SK-N-SH treated with all-trans-retinoic acid at 6 μM for 48 hours (cell line): Measurements from ENCODE around the gene ZFYVE27.

Source experiments
- ATAC-seq: fragments of 200-7000 bp; cut with Tn5 transposase; 3 replicates; pipeline ENCODE4 v1.9.1; 2020; ENCODE audit warnings: mild to moderate bottlenecking, moderate library complexity
- CSDC2 ChIP-seq: fragments of 250-450 bp; sonication (Bioruptor Pico); IDR thresholded peaks from 2 replicates; pipeline ENCODE4 v1.5.0; 2020; ENCODE audit warnings: mild to moderate bottlenecking, moderate library complexity
- ESRRG ChIP-seq: fragments of 250-450 bp; sonication (Bioruptor Pico); IDR thresholded peaks from 2 replicates; pipeline ENCODE4 v1.6.1; 2021; ENCODE audit warnings: mild to moderate bottlenecking
- GLIS3 ChIP-seq: fragments of 250-450 bp; sonication (Bioruptor Pico); IDR thresholded peaks from 2 replicates; pipeline ENCODE4 v1.5.0; 2020; ENCODE audit warnings: mild to moderate bottlenecking, moderate library complexity
- OSR1 ChIP-seq: fragments of 250-450 bp; sonication (Bioruptor Pico); IDR thresholded peaks from 2 replicates; pipeline ENCODE4 v1.8.0; 2022; ENCODE audit warnings: moderate library complexity, mild to moderate bottlenecking, inconsistent platforms
- PPARA ChIP-seq: fragments of 250-450 bp; sonication (Bioruptor Pico); IDR thresholded peaks from 2 replicates; pipeline ENCODE4 v1.5.0; 2020; ENCODE audit warnings: mild to moderate bottlenecking, borderline replicate concordance
- RARB ChIP-seq: fragments of 250-450 bp; sonication (Bioruptor Pico); IDR thresholded peaks from 2 replicates; pipeline ENCODE4 v1.8.0; 2021; ENCODE audit warnings: mild to moderate bottlenecking, moderate library complexity
- SNAI2 ChIP-seq: fragments of 250-450 bp; sonication (Bioruptor Pico); IDR thresholded peaks from 2 replicates; pipeline ENCODE4 v1.5.0; 2020; ENCODE audit warnings: mild to moderate bottlenecking, moderate library complexity
- TCF4 ChIP-seq: fragments of 250-450 bp; sonication (Bioruptor Pico); IDR thresholded peaks from 2 replicates; pipeline ENCODE4 v1.8.0; 2021; ENCODE audit warnings: mild to moderate bottlenecking, moderate library complexity, borderline replicate concordance
- TOX ChIP-seq: fragments of 250-450 bp; sonication (Bioruptor Pico); IDR thresholded peaks from 2 replicates; pipeline ENCODE4 v1.8.0; 2021; ENCODE audit warnings: mild to moderate bottlenecking, moderate library complexity, borderline replicate concordance
- TSHZ2 ChIP-seq: fragments of 250-450 bp; sonication (Bioruptor Pico); IDR thresholded peaks from 2 replicates; pipeline ENCODE4 v1.5.0; 2020; ENCODE audit warnings: mild to moderate bottlenecking, moderate library complexity
- ZC3H10 ChIP-seq: fragments of 250-450 bp; sonication (Bioruptor Pico); IDR thresholded peaks from 2 replicates; pipeline ENCODE4 v1.5.1; 2021; ENCODE audit warnings: mild to moderate bottlenecking, moderate library complexity
- ZFP3 ChIP-seq: fragments of 250-450 bp; sonication (Bioruptor Pico); IDR thresholded peaks from 2 replicates; pipeline ENCODE4 v1.5.0; 2020; ENCODE audit warnings: mild to moderate bottlenecking, moderate library complexity
- ZFP30 ChIP-seq: fragments of 450-650 bp; formaldehyde crosslinking; IDR thresholded peaks from 2 replicates; pipeline ENCODE4 v1.5.0; 2022; ENCODE audit warnings: mild to moderate bottlenecking, moderate library complexity
- ZNF565 ChIP-seq: fragments of 450-650 bp; formaldehyde crosslinking; conservative IDR thresholded peaks from 2 replicates; pipeline ENCODE4 v1.5.0; 2020; ENCODE audit warnings: low read depth, mild to moderate bottlenecking, moderate library complexity
- ZNF70 ChIP-seq: fragments of 450-650 bp; formaldehyde crosslinking; IDR thresholded peaks from 2 replicates; pipeline ENCODE4 v1.5.0; 2020; ENCODE audit warnings: mild to moderate bottlenecking, moderate library complexity
- ZNF8 ChIP-seq: fragments of 450-650 bp; formaldehyde crosslinking; IDR thresholded peaks from 2 replicates; pipeline ENCODE4 v1.5.0; 2020; ENCODE audit warnings: mild to moderate bottlenecking, moderate library complexity
- TF ChIP-seq, protein P1 (sequence below): fragments of 250-450 bp; sonication (Bioruptor Pico); IDR thresholded peaks from 2 replicates; pipeline ENCODE4 v1.5.1; 2020; ENCODE audit warnings: low read depth, mild to moderate bottlenecking, moderate library complexity
- TF ChIP-seq, protein P2 (sequence below): fragments of 250-450 bp; sonication (Bioruptor Pico); IDR thresholded peaks from 2 replicates; pipeline ENCODE4 v1.5.1; 2021; ENCODE audit warnings: mild to moderate bottlenecking, moderate library complexity
- TF ChIP-seq, protein P3 (sequence below): fragments of 250-450 bp; sonication (Bioruptor Pico); IDR thresholded peaks from 2 replicates; pipeline ENCODE4 v1.8.0; 2021; ENCODE audit warnings: low read depth, mild to moderate bottlenecking, moderate library complexity, borderline replicate concordance
- TF ChIP-seq, protein P4 (sequence below): fragments of 250-450 bp; sonication (Bioruptor Pico); IDR thresholded peaks from 2 replicates; pipeline ENCODE4 v1.8.0; 2020; ENCODE audit warnings: mild to moderate bottlenecking, moderate library complexity, borderline replicate concordance

ZFYVE27 gene

GRCh38 chr10:97796651-97797050 is 59.7 kb downstream of the ZFYVE27 start (continued):
- TF ChIP-seq ZFP3 (CRISPR knock-in tag): no peak
- TF ChIP-seq TCF4: no peak

- TF ChIP-seq, protein P1, sequence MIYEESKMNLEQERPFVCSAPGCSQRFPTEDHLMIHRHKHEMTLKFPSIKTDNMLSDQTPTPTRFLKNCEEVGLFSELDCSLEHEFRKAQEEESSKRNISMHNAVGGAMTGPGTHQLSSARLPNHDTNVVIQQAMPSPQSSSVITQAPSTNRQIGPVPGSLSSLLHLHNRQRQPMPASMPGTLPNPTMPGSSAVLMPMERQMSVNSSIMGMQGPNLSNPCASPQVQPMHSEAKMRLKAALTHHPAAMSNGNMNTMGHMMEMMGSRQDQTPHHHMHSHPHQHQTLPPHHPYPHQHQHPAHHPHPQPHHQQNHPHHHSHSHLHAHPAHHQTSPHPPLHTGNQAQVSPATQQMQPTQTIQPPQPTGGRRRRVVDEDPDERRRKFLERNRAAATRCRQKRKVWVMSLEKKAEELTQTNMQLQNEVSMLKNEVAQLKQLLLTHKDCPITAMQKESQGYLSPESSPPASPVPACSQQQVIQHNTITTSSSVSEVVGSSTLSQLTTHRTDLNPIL (CRISPR knock-in tag): no peak
- TF ChIP-seq RARB (CRISPR knock-in tag): no peak
- TF ChIP-seq TSHZ2 (CRISPR knock-in tag): no peak
- peak; percentile 84 for TF ChIP-seq ZFP30
- TF ChIP-seq, protein P2, sequence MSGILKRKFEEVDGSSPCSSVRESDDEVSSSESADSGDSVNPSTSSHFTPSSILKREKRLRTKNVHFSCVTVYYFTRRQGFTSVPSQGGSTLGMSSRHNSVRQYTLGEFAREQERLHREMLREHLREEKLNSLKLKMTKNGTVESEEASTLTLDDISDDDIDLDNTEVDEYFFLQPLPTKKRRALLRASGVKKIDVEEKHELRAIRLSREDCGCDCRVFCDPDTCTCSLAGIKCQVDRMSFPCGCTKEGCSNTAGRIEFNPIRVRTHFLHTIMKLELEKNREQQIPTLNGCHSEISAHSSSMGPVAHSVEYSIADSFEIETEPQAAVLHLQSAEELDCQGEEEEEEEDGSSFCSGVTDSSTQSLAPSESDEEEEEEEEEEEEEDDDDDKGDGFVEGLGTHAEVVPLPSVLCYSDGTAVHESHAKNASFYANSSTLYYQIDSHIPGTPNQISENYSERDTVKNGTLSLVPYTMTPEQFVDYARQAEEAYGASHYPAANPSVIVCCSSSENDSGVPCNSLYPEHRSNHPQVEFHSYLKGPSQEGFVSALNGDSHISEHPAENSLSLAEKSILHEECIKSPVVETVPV (CRISPR knock-in tag): no peak
- no peak for ATAC-seq
These were observed 62.2 kb downstream of the ZFYVE27 start for GRCh38 chr10:97798958-97799610.

DNA sequence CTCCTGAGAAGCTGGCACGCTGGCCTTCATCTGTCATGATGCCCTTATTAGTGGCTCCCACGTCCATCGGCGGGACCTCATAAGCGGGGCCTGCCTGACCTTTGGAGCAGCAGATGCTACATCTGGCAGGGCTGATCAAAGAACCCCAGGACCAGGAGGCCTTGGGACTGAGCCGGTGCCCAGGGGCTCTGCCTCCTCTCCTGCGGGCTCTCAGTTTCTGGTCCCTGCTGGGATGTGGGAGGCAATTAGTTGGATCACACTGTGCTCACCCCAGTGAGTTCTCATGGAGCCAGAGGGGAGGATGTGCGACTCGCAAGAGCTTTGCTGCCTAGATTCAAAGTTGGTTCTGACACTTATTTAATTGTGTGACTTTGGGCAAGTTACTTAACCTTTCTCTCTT is 63.5 kb downstream of the ZFYVE27 start:
- TF ChIP-seq, protein P3, sequence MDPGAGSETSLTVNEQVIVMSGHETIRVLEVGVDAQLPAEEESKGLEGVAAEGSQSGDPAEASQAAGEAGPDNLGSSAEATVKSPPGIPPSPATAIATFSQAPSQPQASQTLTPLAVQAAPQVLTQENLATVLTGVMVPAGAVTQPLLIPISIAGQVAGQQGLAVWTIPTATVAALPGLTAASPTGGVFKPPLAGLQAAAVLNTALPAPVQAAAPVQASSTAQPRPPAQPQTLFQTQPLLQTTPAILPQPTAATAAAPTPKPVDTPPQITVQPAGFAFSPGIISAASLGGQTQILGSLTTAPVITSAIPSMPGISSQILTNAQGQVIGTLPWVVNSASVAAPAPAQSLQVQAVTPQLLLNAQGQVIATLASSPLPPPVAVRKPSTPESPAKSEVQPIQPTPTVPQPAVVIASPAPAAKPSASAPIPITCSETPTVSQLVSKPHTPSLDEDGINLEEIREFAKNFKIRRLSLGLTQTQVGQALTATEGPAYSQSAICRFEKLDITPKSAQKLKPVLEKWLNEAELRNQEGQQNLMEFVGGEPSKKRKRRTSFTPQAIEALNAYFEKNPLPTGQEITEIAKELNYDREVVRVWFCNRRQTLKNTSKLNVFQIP (CRISPR knock-in tag): no peak
- TF ChIP-seq ZNF70 (CRISPR knock-in tag) (no peak), ZFP3 (CRISPR knock-in tag) (no peak), ZC3H10 (CRISPR knock-in tag) (no peak), CSDC2 (no peak), GLIS3 (CRISPR knock-in tag) (no peak), OSR1 (CRISPR knock-in tag) (no peak), TOX (CRISPR knock-in tag) (no peak), PPARA (no peak), ZNF8 (CRISPR knock-in tag) (no peak), ESRRG (CRISPR knock-in tag) (no peak), TSHZ2 (CRISPR knock-in tag) (no peak), ZNF565 (CRISPR knock-in tag) (no peak)
- ATAC-seq: no peak

DNA sequence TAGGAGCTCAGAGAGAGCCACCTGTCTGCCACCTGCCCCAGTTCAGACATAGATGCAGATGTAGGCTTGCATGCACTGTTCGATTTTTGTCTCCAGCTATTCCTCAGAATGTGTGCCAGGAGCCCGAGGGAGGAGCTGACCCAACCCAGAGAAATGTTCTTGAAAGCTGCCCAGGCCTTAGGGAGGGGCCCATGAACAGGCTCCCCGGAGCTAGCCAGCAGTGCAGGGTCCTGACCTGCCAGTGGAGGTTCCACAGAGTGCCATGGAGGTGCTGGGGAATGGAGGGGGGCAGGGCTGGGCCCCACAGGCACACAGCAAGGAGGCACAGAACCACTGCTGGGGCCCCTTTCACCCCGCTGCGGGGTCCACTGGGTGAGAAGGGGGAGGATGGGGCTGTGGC is 64.5 kb downstream of the ZFYVE27 start:
- no peak for ATAC-seq
- TF ChIP-seq ZFP30 (no peak), CSDC2 (no peak), ZNF565 (CRISPR knock-in tag) (no peak), SNAI2 (CRISPR knock-in tag) (no peak), ZNF8 (CRISPR knock-in tag) (no peak), ZNF70 (CRISPR knock-in tag) (no peak), ZFP3 (CRISPR knock-in tag) (no peak), OSR1 (CRISPR knock-in tag) (no peak), TOX (CRISPR knock-in tag) (no peak), ZC3H10 (CRISPR knock-in tag) (no peak)
- TF ChIP-seq, protein P3 (CRISPR knock-in tag): no peak
- TF ChIP-seq, protein P4, sequence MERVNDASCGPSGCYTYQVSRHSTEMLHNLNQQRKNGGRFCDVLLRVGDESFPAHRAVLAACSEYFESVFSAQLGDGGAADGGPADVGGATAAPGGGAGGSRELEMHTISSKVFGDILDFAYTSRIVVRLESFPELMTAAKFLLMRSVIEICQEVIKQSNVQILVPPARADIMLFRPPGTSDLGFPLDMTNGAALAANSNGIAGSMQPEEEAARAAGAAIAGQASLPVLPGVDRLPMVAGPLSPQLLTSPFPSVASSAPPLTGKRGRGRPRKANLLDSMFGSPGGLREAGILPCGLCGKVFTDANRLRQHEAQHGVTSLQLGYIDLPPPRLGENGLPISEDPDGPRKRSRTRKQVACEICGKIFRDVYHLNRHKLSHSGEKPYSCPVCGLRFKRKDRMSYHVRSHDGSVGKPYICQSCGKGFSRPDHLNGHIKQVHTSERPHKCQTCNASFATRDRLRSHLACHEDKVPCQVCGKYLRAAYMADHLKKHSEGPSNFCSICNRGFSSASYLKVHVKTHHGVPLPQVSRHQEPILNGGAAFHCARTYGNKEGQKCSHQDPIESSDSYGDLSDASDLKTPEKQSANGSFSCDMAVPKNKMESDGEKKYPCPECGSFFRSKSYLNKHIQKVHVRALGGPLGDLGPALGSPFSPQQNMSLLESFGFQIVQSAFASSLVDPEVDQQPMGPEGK: no peak
- TF ChIP-seq, protein P2 (CRISPR knock-in tag): no peak
